Activated CD4-positive, alpha-beta T cell treated with anti-CD3 and anti-CD28 coated beads, Interleukin-2, amount 10 ng/mL, durations not matched to agents 7 days and 5 days (primary cell): ENCODE measurements around the gene SYTL5. TPM values are rescaled to one million over a fixed set of nuclear protein-coding genes. Genes with fewer than 3 reads are reported as not detected.

ENCODE experiments used
- CTCF ChIA-PET: fragments of 350-600 bp; sonication (Branson Sonifier 250); formaldehyde crosslinking; loops from one replicate; lab custom pipeline; 2021; ENCODE audit warnings: antibody characterized with exemption; lab: Charles Lee
- POLR2A ChIA-PET: fragments of 350-600 bp; sonication (Branson Sonifier 250); formaldehyde crosslinking; loops from one replicate; lab custom pipeline; 2021; ENCODE audit warnings: antibody characterized with exemption; lab: Charles Lee
- DNase-seq: peaks from one replicate; pipeline ENCODE4 v3.0.0-alpha.2; 2020
- H3K27ac Mint-ChIP-seq: one replicate; pipeline ENCODE4 v1.8.0; 2021; ENCODE audit warnings: mild to moderate bottlenecking, moderate library complexity, mixed read lengths
- H3K27me3 Mint-ChIP-seq: one replicate; pipeline ENCODE4 v1.8.0; 2021; ENCODE audit warnings: mixed read lengths
- H3K36me3 Mint-ChIP-seq: one replicate; pipeline ENCODE4 v1.8.0; 2021; ENCODE audit warnings: low read depth, mixed read lengths
- H3K4me1 Mint-ChIP-seq: one replicate; pipeline ENCODE4 v1.8.0; 2021; ENCODE audit warnings: mixed read lengths
- H3K4me3 Mint-ChIP-seq: one replicate; pipeline ENCODE4 v1.8.0; 2021; ENCODE audit warnings: mild to moderate bottlenecking, moderate library complexity, mixed read lengths
- H3K9me3 Mint-ChIP-seq: one replicate; pipeline ENCODE4 v1.8.0; 2021; ENCODE audit warnings: mixed read lengths
- total RNA-seq, 2 experiments: library from RNA; stranded (reverse); gene quantifications; one replicate each; pipeline ENCODE4 v1.2.3, GENCODE V29; 2021

SYTL5 gene
- total RNA-seq, 2 experiments from 2014 or later: not detected

DNA sequence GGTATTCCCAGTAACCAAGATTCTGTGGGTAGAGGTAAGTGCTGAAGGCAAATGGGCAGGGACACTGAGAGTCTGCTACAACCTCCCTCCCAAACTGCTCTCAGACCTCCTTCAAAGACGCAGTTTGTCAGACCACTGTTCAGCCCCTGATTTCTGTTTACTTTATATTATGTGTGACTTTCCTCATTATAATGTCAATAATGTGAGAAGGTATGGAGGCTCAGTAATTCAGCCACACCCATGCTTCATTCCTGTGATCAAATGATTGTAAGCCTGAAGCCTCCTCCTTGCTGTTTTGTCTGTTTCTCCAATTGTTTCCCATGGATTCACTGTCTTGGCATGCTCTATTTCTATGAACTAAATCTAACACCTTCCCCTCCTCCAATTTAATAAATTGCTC is 75.6 kb downstream of the SYTL5 start:
- DNase-seq: no peak
- Mint-ChIP-seq H3K4me3 (no peak overlapping the region), H3K9me3 (no peaks in the 10 kb centered on the region), H3K27ac (no peak overlapping the region), H3K36me3 (no peaks in the 10 kb centered on the region), H3K4me1 (no peaks in the 10 kb centered on the region), H3K27me3 (peaks cover 3% of the 10 kb centered on the region)
- POLR2A ChIA-PET: no interaction called here
- CTCF ChIA-PET: no interaction called here

DNA sequence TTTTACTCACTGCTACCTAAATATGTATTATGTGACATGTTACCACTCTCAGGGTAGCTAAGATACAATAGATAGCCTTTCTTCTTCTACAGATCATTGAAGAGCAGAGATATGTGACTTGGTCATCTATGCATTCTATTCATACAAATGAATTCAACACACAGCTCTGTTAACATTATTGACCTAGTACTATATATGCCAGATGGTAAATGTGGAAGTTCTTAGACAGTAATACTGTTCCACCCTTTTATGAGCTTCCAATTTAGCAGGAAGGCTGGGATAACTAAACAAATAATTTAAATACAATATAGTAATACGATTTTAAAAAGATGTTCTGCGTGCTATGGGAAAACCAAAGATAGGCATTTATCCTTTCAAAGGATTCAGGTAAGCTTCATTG is 76.0 kb downstream of the SYTL5 start:
- H3K27ac Mint-ChIP-seq: no peak overlapping the region

DNA sequence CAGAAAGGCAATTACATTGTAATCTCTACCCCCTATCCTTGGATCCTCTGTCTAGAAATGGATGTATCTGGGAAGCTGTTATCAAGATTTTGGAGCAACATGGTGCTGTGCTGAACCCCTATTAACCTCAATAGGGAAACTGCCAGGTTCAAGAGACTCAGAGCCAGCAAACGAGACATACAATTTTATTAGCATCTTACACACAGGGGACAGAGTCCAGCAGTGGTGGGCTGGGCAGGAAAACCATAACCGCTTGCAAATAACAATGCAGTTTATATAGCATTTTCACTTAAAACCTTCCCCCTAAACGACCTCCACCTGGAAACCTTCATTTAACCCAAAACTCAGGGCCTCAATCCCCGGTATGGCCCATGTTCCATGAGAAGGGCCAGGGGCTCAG is 79.5 kb downstream of the SYTL5 start:
- Mint-ChIP-seq H3K4me3 (no peak overlapping the region), H3K27me3 (peaks cover 3% of the 10 kb centered on the region), H3K27ac (no peak overlapping the region), H3K36me3 (no peaks in the 10 kb centered on the region), H3K9me3 (no peaks in the 10 kb centered on the region), H3K4me1 (no peaks in the 10 kb centered on the region)
- POLR2A ChIA-PET: no interaction called here
- CTCF ChIA-PET: interaction anchor here (0.6 kb wide), 1 partner anchor 252 kb away, joined by 3 read pairs; no protein-coding TSS in a partner anchor
- DNase-seq: no peak

More for the DNA sequence above, 76.0 kb downstream of the SYTL5 start:
- no peaks in the 10 kb centered on the region for H3K4me1 Mint-ChIP-seq
- peaks cover 3% of the 10 kb centered on the region for H3K27me3 Mint-ChIP-seq
- ChIA-PET CTCF (no interaction called here), POLR2A (no interaction called here)
- H3K36me3 Mint-ChIP-seq: no peaks in the 10 kb centered on the region
- no peaks in the 10 kb centered on the region for H3K9me3 Mint-ChIP-seq
- no peak for DNase-seq
- H3K4me3 Mint-ChIP-seq: no peak overlapping the region

DNA sequence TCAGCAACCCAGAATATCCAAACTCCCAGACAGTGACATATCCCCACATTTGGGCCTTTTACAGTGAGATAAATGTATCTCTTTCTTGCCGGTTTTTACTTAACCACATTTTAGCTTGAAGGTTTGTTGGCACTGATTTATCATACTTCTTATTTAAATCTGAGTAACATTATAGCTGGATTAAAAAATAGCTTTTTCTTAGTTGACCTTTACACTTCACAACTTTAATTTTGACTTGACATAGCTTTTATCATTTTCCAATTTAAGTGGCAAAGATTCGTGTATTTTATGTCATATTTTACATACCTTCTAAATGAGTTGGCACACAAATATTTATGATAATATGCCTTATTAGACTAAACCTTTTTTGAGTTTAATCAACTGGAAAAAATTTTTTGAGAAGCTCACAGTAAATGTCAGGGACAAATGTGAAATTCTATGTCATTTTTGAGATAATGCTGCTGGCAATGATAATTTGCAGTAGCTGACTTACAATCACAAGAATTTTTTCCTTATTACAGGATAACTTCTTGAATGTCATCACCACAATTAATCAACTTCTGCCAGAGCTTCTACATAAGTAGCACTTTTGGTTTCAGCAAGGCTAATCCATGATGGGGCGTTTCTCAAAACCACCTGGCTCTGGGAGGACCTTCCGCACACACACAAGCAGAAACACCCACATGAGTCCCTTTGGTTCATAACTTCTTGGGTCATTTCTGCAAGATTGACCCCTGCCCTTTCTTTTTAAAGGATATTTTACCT is 80.3 kb downstream of the SYTL5 start:
- ChIA-PET POLR2A (no interaction called here), CTCF (no interaction called here)
- no peaks in the 10 kb centered on the region for H3K9me3 Mint-ChIP-seq

DNA sequence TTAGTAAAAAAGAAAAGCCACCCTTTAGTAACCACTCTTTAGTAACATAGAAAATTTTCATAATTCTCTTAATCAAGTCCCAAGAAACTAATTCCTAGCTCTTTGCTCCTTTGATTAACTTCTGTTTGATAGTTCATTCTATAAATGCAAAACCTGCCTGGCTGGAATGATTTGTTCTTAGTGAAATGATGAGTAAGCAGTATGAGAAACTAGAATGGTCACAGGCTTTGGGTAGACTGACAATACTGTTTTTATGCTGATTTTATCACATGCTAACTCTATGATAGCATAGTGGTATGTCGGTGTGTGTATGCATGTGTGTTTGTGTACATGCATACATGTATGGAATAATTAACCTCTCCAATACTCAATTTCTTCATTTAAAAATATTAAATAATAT is 81.2 kb downstream of the SYTL5 start:
- ChIA-PET CTCF (interaction anchor here (1.4 kb wide), 1 partner anchor 23 kb away, joined by 3 read pairs; no protein-coding TSS in a partner anchor), POLR2A (no interaction called here)
- no peak for DNase-seq
- Mint-ChIP-seq H3K4me1 (no peaks in the 10 kb centered on the region), H3K9me3 (no peaks in the 10 kb centered on the region), H3K4me3 (no peak overlapping the region), H3K27ac (no peak overlapping the region), H3K27me3 (no peaks in the 10 kb centered on the region), H3K36me3 (no peaks in the 10 kb centered on the region)

More for the DNA sequence above, 80.3 kb downstream of the SYTL5 start:
- peaks cover 3% of the 10 kb centered on the region for H3K27me3 Mint-ChIP-seq
- no peaks in the 10 kb centered on the region for H3K36me3 Mint-ChIP-seq
- no peaks in the 10 kb centered on the region for H3K4me1 Mint-ChIP-seq
- H3K4me3 Mint-ChIP-seq: no peak overlapping the region
- H3K27ac Mint-ChIP-seq: no peak overlapping the region
- DNase-seq: no peak

DNA sequence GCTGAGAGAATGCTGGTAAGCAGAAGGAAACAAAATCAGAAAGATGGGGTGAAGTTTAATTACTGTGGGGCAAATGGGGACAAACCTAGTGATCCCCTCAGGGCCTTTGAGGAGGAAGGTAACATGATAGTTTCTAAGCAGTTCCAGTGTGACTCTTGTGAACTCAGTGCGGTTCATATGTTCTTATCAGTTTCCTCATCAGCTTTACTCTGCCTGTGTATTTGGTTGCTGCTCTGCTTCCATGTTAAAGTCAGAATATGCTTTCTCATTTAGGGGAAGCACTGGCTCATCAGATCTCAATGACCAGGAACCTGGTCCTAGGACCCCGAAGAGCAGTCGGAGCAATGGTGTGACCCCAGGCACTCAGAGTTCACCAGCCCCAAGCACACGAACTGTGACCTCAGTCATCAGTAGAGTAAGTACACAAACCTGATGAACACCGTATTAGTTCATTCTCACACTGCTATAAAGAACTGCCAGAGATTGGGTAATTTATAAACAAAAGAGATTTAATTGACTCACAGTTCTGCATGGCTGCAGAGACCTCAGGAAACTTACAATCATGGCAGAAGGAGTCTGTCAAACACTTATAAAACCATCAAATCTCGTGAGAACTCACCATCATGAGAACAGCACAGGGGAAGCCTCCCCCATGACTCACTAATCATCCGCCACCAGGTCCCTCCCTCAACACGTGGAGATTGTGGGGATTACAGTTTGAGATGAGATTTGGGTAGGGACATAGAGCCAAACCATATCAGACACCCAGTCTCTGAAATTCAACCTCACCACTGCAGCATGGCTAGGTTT is 83.0 kb downstream of the SYTL5 start:
- H3K27ac Mint-ChIP-seq: no peak overlapping the region
- CTCF ChIA-PET: interaction anchor here (0.6 kb wide), 1 partner anchor 324 kb away, joined by 3 read pairs; no protein-coding TSS in a partner anchor
- DNase-seq: no peak
- no peaks in the 10 kb centered on the region for H3K4me1 Mint-ChIP-seq
- no peaks in the 10 kb centered on the region for H3K9me3 Mint-ChIP-seq
- H3K36me3 Mint-ChIP-seq: no peaks in the 10 kb centered on the region
- POLR2A ChIA-PET: no interaction called here
- H3K27me3 Mint-ChIP-seq: no peaks in the 10 kb centered on the region
- H3K4me3 Mint-ChIP-seq: no peak overlapping the region

DNA sequence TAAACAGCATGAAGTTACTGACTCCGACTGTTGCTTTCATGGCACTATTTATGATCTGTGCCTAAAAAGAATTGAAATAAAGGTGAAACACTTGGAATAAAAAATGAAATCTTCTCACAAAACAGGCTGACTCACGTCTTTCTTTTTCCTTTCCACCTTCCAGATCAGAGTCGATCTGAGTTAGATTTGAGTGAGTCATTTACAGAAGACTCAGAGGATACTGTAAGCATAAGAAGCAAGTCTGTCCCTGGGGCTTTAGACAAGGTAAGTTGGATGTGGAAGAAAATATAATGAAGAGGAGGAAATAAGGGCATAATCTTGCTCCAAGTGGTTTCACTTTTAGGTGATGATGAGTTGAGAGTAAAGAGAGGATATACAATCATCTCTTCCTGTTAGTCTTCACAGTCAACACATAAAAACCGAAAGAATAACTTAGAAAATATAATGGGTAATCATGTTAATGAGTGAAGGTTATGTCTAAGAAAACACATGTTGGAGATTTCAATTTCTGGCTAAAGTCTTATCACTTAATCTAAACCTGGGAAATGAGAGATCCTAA is 89.7 kb downstream of the SYTL5 start:
- Mint-ChIP-seq H3K27ac (no peak overlapping the region), H3K4me1 (no peaks in the 10 kb centered on the region), H3K9me3 (no peaks in the 10 kb centered on the region), H3K27me3 (peaks cover 2% of the 10 kb centered on the region), H3K36me3 (no peaks in the 10 kb centered on the region), H3K4me3 (no peak overlapping the region)
- POLR2A ChIA-PET: no interaction called here
- CTCF ChIA-PET: no interaction called here
- no peak for DNase-seq

DNA sequence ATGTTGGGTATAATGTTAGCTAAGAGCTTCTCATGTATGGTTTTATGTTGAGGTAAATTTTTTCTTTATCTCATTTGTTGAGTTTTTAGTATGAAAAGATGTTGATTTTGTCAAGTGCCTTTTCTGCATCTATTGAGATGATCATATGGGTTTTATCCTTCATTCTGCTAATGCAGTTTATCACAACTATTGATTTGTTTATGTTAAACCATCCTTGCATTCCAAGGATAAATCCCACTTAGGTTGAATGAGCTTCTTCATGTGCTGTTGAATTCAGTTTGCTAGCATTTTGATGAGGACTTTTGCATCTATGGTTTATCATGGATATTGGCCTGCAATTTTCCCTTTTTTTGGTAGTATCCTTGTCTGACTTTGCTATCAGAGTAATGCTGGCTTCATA is 93.3 kb downstream of the SYTL5 start:
- H3K36me3 Mint-ChIP-seq: no peaks in the 10 kb centered on the region
- ChIA-PET POLR2A (no interaction called here), CTCF (no interaction called here)
- peaks cover 2% of the 10 kb centered on the region for H3K27me3 Mint-ChIP-seq
- H3K4me3 Mint-ChIP-seq: no peak overlapping the region
- peaks cover 3% of the 10 kb centered on the region for H3K4me1 Mint-ChIP-seq
- H3K9me3 Mint-ChIP-seq: no peaks in the 10 kb centered on the region
- H3K27ac Mint-ChIP-seq: no peak overlapping the region
- DNase-seq: no peak

DNA sequence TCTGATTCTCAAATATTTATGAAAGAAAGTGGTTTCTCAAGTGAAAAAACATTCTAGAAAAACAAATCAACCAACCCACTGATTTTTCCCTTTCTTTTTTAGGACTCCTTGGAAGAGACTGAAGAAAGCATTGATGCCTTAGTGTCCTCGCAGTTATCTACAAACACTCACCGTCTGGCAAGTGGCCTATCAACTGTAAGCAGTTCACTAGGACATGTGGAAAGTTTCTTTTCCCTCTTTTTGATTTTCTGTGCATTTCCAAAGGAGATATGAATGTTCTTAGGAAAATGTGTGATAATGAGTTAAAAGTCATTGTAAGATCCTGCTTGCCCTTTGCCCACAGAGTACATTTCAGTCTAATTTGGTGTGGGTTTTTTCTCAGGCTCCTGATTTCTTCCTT is 95.9 kb downstream of the SYTL5 start:
- Mint-ChIP-seq H3K27me3 (peaks cover 2% of the 10 kb centered on the region), H3K4me1 (peaks cover 5% of the 10 kb centered on the region), H3K36me3 (no peaks in the 10 kb centered on the region), H3K4me3 (no peak overlapping the region), H3K9me3 (no peaks in the 10 kb centered on the region), H3K27ac (no peak overlapping the region)
- no peak for DNase-seq
- POLR2A ChIA-PET: no interaction called here
- CTCF ChIA-PET: no interaction called here

DNA sequence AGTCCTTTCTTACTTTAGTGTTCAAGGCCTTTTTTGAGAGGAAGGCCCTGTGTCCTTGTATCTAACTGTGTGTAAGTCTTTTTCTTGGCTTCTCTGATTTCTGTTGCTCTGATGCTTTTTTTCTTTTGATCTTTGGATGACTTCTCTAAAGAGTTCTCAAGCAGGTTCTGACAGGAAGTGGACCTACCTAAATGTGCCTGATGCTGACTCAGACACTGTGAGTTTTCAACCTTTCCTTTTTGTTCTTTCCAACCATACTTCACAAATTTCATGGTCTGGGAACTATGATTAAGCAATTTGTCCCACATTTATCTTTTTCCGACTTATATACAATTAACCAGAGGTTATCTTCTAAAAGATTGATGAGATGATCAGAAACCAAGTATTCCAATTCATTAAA is 96.5 kb downstream of the SYTL5 start:
- POLR2A ChIA-PET: no interaction called here
- Mint-ChIP-seq H3K9me3 (no peaks in the 10 kb centered on the region), H3K4me1 (peaks cover 5% of the 10 kb centered on the region), H3K27me3 (peaks cover 2% of the 10 kb centered on the region), H3K27ac (no peak overlapping the region), H3K36me3 (no peaks in the 10 kb centered on the region), H3K4me3 (no peak overlapping the region)
- CTCF ChIA-PET: no interaction called here
- no peak for DNase-seq

DNA sequence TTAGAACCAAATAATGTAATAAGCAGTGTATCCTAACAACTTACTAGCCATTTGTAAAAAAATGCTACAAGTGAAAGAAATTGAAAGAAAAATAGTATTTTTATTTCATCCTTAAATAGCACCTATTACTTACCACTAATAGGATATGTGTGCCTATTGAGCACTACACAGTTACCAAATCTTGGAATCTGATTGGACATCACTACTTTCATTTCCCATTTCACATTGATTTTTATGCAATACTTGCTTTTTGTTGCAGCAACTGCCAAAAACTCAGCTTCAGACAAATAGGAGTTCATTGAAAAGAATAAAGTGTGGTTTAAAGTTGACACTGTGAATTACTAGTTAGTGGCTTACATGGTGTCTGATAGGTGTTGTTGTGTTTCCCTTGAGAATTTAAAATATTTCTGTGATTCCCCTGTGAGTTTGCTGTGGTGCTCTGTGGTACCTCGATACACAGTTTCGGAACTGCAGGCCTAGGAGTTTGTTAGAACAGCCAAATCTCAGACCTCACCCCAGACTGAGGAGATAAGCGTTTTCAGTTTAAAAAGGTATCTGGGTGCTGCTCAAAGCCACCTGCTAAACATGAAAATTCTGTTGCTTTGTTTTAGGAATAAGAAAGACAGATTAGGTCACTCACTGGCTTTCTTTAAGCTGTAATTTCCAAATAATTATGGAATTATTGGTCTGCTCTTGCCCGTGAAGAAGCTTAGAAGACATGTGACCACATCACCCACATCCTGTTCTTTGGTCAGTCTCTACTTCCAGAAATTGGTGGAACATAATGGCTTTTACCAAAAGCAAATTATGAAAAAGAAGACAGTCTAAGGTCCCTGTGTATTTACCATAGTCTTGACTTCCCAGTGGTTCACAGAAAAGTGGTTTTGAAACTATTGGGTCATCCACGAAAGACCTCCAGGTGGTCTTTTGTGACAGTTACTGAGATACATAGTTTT is 97.8 kb downstream of the SYTL5 start:
- peaks cover 5% of the 10 kb centered on the region for H3K4me1 Mint-ChIP-seq
- POLR2A ChIA-PET: no interaction called here
- H3K27ac Mint-ChIP-seq: no peak overlapping the region
- H3K36me3 Mint-ChIP-seq: no peaks in the 10 kb centered on the region
- H3K9me3 Mint-ChIP-seq: no peaks in the 10 kb centered on the region
- no peak overlapping the region for H3K4me3 Mint-ChIP-seq
- no peaks in the 10 kb centered on the region for H3K27me3 Mint-ChIP-seq
- CTCF ChIA-PET: no interaction called here
- DNase-seq: no peak

DNA sequence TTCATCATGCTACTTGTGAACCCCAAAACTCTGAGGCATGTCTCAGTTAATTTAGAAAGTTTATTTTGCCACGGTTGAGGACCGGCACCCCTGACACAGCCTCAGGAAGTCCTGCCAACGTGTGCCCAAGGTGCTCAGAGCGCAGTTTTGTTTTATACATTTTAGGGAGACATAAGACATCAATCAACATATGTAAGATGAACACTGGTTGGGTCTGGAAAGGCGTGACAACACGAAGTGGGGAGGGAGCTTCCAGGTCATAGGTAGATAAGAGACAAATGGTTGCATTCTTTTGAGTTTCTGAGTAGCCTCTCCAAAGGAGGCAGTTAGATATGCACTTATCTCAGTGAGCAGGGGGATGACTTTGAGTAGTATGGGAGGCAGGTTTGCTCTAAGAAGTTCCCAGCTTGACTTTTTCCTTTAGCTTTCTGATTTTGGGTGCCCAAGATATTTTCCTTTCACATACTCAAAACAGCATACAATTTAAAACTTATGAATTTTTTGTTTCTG is 98.9 kb downstream of the SYTL5 start:
- H3K4me3 Mint-ChIP-seq: no peak overlapping the region
- H3K36me3 Mint-ChIP-seq: no peaks in the 10 kb centered on the region
- H3K27me3 Mint-ChIP-seq: peaks cover 2% of the 10 kb centered on the region
- POLR2A ChIA-PET: no interaction called here
- CTCF ChIA-PET: no interaction called here
- no peak for DNase-seq
- no peak overlapping the region for H3K27ac Mint-ChIP-seq
- H3K4me1 Mint-ChIP-seq: peaks cover 5% of the 10 kb centered on the region
- H3K9me3 Mint-ChIP-seq: no peaks in the 10 kb centered on the region
